ENCODE results near the gene MAP3K4.

- no peak for TF ChIP-seq CTCF (conservative IDR thresholded peaks at IDR 0.05)
- no peak for TF ChIP-seq ZFX (IDR thresholded peaks at IDR 0.05)
These were observed 74.9 kb downstream of the MAP3K4 start for GRCh38 chr6:161066511-161066910.
